Activated naive CD4-positive, alpha-beta T cell treated with anti-CD3 and anti-CD28 coated beads, Interleukin-2, amount 50 U/mL, for 72 hours (primary cell): ENCODE data around the gene TLE5. TPM values are rescaled to one million over a fixed set of nuclear protein-coding genes. Genes with fewer than 3 reads are reported as not detected.

Source experiments
- ATAC-seq, 2 donors: fragments of 150-1000 bp; cut with Tn5 transposase; 2 replicates each; pipeline ENCODE4 v1.10.0; 2021; ENCODE audit warnings: mild to moderate bottlenecking in 2 of 2, moderate library complexity in 2 of 2
- DNase-seq, 2 donors: peaks; one replicate each; pipeline ENCODE4 v3.0.0; 2021 to 2022; ENCODE audit warnings: low spot score in 2 of 2
- H3K27ac Mint-ChIP-seq, 2 donors: one replicate each; pipeline ENCODE4 v1.8.0; 2022; ENCODE audit warnings: mild to moderate bottlenecking in 2 of 2, mixed read lengths in 2 of 2
- H3K36me3 Mint-ChIP-seq, 2 donors: one replicate each; pipeline ENCODE4 v1.8.0; 2022; ENCODE audit warnings: mixed read lengths in 2 of 2
- H3K9me3 Mint-ChIP-seq, 2 donors: one replicate each; pipeline ENCODE4 v1.8.0; 2022; ENCODE audit warnings: mixed read lengths in 2 of 2
- total RNA-seq, 2 donors: library from RNA; stranded (reverse); gene quantifications; one replicate each; pipeline ENCODE4 v1.2.3, GENCODE V29; 2022

The TLE5 gene
- total RNA-seq, 2 donors from 2014 or later = 335 to 405 TPM

- Mint-ChIP-seq H3K36me3 (no peaks in the 10 kb centered on the region), H3K27ac (no peak overlapping the region), H3K9me3 (no peaks in the 10 kb centered on the region)
- ATAC-seq (no peak), DNase-seq (no peak)
Measured at GRCh38 chr19:3005345-3005744, 57.0 kb downstream of the TLE5 start.

- Mint-ChIP-seq H3K27ac (no peak overlapping the region), H3K9me3 (no peaks in the 10 kb centered on the region), H3K36me3 (no peaks in the 10 kb centered on the region)
- ATAC-seq (no peak), DNase-seq (no peak)
Measured at GRCh38 chr19:3004522-3004921, 57.8 kb downstream of the TLE5 start.

GRCh38 chr19:3003046-3003445 is 59.2 kb downstream of the TLE5 start:
- no peaks in the 10 kb centered on the region for H3K9me3 Mint-ChIP-seq
- H3K27ac Mint-ChIP-seq = peak overlapping the region in 1 of 2 donors; percentile 19
- ATAC-seq = no peak
- DNase-seq = no peak
- no peaks in the 10 kb centered on the region for H3K36me3 Mint-ChIP-seq

Other genes with a start within 250 kb of the TLE5 start
- gene ZNF554, start 242.6 kb downstream of the TLE5 start, total RNA-seq = 1 to 10 TPM in 1 of 2 donors, under 1 TPM in 1; 0.77 to 1.8 TPM
- gene ZNF555, start 221.0 kb downstream of the TLE5 start, total RNA-seq = 1 to 10 TPM; 1.3 to 2.8 TPM
- gene ZNF556, start 195.2 kb downstream of the TLE5 start, total RNA-seq = under 1 TPM in 1 of 2 donors, not detected in 1; 0.30 TPM
- 1 to 10 TPM; 3.9 to 5.2 TPM for gene ZNF57, start 161.6 kb downstream of the TLE5 start, total RNA-seq
- 10 to 100 TPM in 1 of 2 donors, 1 to 10 TPM in 1; 3.7 to 11.2 TPM for gene ZNF77, start 117.5 kb downstream of the TLE5 start, total RNA-seq
- gene TLE6, start 84.9 kb downstream of the TLE5 start, total RNA-seq = 1 to 10 TPM; 3.3 to 8.2 TPM
- gene TLE2, start 33.2 kb downstream of the TLE5 start, total RNA-seq = 1 to 10 TPM; 4.5 to 5.0 TPM
- 10 to 100 TPM in 1 of 2 donors, 1 to 10 TPM in 1; 3.1 to 11.4 TPM for gene GNA11, start 31.9 kb upstream of the TLE5 start, total RNA-seq
- 100 to 1,000 TPM in 1 of 2 donors, 1 to 10 TPM in 1; 3.0 to 105 TPM for gene GNA15, start 73.5 kb upstream of the TLE5 start, total RNA-seq
- 10 to 100 TPM; 18.6 to 62.1 TPM for gene S1PR4, start 116.3 kb upstream of the TLE5 start, total RNA-seq
- gene NCLN, start 123.4 kb upstream of the TLE5 start, total RNA-seq = 10 to 100 TPM; 41.7 to 63.3 TPM
- gene CELF5, start 162.2 kb upstream of the TLE5 start, total RNA-seq = under 1 TPM in 1 of 2 donors, not detected in 1; 0.66 TPM